G401 (cell line): Measurements from ENCODE around the gene SORCS1. TPM values are rescaled to one million over a fixed set of nuclear protein-coding genes. Genes with fewer than 3 reads are reported as not detected.

Experiments used
- DNase-seq: peaks from one replicate; pipeline ENCODE4 v3.0.0-alpha.2; 2015; ENCODE audit warnings: low spot score
- in situ Hi-C: cut with HindIII; loops from 2 replicates; pipeline ENCODE4 v1.10.0; 2016; ENCODE audit warnings: low sequenced_read_pairs, mixed read lengths
- total RNA-seq: library from RNA; depleted of rRNA; stranded (reverse); fragments of >200 nt; shearing (Covaris generic); gene quantifications from 2 replicates; pipeline ENCODE4 v1.2.3, GENCODE V29; 2014

SORCS1 gene
- total RNA-seq, 1 experiment from 2014 or later: not detected

DNA sequence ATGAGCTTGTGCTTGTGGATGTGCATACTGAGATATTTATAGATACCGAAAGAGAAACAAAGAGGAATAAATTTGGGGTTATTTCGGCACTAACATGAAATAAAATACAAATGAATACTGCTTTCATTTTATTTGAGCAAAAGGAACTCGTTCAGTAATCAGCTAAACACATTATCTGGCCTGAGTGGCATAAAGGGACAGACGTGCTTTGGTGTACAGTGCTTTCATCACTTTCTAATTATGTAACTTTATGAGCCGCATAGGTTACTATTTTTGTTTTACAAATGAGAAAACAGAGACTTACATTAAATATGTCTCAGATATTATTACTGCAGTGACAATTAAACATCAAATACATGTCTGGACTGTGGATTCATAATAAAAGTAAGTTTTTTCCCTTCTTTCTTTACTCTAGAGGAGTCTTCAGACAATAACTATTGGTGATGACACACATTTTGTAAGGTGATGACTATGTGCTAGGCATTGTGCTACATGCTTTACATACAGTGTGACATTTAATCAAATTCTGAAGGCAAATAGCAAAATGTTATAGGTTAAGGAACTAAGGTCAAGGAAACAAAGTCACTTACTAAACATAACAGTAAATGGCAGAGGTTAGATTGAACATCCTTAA lies 503.3 kb downstream of the SORCS1 start:
- in situ Hi-C loops: no loop called here

DNA sequence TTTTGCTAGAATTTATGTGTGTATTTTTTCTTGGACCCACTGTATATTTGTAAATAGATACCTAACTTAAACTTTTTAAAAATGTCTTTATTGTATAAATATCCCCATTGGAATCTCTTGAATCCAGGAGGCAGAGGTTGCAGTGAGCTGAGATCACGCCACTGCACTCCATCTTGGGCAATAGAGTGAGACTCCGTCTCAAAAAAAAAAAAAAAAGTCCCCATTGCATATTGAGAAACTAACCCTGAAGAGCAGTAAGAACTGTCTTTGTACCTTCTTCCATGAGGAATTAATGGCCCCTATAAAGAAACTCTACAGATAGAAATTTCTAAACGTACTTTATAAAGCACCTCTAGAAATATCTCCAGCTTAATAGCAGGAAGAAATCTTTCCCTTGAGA lies 504.0 kb downstream of the SORCS1 start:
- in situ Hi-C loops: no loop called here
- DNase-seq: no peak

More for the DNA sequence above, 503.3 kb downstream of the SORCS1 start:
- no peak for DNase-seq

DNA sequence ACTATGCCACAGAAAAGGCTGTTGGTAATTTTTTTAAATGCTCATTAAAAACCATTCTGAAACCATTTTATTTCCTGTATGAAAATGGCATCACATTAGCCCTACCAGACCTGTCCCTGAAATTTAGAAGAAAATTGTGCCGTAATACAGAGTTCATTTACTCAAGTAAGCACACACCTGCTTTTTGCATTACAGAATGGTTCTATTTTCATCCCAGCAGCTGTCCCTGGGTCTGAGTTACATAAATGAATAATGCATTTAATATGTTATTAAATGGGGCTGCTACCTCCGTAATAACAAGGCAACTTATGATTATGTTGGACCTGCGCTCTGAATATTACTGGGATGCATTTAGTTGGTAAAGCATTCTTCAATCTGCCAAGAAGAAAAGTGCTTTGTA lies 508.9 kb downstream of the SORCS1 start:
- in situ Hi-C loops: no loop called here

DNA sequence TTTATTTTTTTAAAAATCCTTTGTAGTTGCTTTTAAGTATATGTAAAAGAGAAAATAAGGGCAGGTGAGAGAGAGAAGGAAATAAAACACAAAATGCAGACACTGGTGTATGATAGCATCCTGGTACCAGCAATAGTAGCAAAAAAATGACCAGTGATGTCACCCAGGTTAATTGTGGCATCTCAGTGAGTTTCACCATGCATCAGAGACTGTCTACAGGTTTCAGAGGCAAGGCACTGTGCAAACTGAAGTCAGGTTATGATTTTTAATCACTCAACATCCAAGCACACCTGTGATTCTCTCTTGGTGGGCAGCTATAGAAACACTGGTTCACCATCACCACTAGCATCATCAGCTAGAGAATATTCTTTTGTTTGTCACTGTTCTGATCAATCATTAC lies 509.3 kb downstream of the SORCS1 start:
- in situ Hi-C loops: no loop called here

More for the DNA sequence above, 508.9 kb downstream of the SORCS1 start:
- DNase-seq: no peak

DNA sequence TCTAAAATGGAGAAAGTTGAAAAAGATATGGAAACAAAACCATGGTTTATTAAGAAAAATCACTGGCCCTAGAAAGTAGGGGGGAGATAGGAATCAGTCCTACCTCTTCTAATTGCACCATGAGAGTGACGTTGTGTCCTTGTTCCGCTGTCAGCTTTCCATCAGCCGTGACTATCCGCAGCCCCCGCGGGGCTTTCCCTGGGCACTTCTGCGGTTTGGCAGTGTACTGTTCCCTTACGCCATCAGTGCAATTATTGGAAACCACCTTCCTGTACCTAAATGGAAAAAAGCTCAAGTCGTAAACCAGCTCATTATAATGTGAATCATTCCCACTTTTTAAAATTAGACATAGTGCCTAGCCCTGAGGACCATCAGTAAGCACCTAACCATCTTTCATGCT lies 512.2 kb downstream of the SORCS1 start:
- in situ Hi-C loops: no loop called here
- no peak for DNase-seq

More for the DNA sequence above, 509.3 kb downstream of the SORCS1 start:
- DNase-seq: no peak

DNA sequence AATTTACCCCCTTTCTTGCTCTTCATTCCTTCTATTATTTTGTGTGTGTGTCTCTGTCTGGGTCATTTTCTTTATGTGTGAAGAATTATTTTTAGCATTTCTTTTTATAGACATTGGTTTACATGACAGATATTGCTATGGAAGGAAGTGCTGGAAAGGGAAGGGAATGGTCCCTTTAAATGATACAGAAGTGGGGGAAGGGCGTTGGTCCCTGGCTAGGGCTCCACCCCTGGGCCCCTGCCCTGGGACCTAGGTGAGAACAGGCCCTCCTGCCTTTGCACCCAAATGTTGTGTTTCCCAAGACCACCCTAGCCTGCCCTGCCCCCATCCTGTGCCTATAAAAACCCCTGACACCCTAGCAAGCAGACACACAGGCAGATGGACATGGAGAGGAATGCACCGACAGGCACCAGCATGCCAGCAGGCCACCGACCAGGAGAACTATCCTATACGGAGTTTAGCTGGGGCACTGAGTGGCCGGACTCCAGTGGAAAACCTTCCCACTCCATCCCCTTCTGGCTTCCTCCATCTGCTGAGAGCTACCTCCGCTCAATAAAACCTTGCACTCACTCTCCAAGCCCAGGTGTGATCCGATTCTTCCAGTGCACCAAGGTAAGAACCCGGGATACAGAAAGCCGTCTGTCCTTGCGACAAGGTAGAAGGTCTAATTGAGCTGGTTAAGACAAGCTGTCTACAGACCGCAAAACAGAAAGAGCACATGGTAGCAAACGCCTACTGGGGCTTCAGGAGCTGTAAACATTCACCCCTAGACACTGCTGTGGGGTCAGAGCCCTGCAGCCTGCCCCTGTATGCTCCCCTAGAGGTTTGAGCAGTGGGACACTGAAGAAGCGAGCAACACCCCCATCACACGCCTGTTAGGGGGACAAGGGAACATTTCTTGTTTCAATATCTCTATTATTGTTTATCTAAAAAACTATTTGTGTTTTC lies 515.7 kb downstream of the SORCS1 start:
- no peak for DNase-seq
- in situ Hi-C loops: no loop called here

DNA sequence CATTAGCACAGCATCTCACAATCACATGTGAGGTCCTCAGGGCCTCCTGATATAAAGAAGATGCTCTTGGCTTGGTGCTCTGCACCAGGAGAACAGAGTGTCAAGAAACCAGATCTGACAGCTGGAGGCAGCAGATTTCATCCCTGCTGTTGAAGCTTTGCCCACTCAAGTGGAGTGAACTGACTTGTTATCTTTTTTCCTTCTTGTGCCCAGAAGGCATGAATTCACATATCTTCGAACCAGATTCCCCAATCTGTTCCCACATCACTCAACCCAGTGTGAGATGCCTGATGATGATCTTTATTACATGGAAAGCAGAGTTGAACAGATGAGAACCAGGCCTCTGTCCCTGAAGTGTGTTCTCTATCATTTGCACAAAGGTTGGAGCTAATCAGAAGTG lies 521.0 kb downstream of the SORCS1 start:
- DNase-seq: no peak
- in situ Hi-C loops: no loop called here

DNA sequence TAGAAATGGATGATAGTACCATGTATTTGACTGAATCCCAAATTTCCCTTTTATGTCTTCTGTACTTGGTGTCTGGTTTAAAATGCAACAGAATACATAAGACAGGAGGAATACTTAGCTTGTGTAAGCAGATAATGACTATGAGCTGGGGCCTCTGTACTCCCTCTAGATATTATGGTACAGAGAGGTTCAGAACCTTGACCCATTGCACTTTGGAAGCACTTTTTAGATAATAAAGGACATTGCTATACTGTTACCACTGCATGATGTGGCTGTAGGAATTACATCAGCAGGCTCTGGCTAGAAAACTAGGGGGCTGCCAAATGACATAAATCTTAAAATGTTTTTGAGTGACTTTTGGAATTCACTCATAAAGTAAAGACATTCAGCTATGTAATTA lies 526.6 kb downstream of the SORCS1 start:
- no peak for DNase-seq
- in situ Hi-C loops: no loop called here

DNA sequence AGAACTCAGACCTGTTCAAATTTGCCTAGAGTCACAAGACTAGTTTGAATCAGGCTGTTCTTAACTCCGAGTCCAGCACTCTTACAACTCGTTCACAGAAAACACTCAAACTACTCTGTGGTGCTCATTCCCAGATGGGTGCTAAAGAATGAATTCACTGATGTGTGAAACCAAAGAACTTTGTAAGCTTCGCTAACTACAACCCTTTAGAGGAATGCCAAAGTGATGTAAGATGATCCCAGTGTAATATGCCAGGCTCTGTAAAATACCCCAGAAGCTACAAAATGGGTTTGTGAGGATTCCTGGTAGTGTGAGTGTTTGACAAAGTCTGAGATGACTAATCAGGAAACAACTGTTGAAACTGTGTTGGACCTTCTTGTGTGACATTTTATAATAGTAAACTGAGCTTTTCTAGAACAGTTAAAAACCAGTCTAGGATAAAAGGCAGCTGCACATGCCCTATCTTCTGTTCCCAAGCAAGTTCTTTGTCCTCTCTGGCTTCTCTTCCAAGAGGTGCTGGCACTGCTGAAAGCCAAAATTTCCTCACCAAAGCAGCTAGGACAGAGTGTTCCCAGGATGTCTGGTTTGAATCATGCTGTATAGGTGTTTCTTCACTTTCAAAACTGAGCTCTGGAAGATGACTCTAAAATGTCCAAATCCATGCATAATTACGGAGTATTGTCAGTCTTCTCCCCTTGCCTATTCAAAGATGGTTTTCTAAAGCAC lies 527.6 kb downstream of the SORCS1 start:
- DNase-seq: no peak
- in situ Hi-C loops: no loop called here

DNA sequence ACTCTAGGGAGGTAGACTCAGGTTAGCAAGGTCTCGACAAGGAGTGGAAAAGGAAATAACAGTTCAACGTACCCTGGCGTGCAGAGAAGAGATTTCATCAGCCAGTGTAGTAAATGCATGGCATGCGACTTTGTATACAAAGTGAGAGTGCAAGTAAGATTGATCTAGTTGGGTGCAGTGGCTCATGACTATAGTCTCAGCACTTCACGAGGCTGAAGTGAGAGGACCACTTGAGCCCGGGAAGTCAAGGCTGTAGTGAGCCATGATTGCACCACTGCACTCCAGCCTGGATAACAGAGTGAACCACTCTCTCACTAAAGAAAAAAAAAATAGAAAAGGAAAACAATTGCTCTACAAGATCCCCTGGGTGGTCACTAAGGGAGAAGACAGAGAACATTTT lies 528.6 kb downstream of the SORCS1 start:
- no peak for DNase-seq
- in situ Hi-C loops: no loop called here

DNA sequence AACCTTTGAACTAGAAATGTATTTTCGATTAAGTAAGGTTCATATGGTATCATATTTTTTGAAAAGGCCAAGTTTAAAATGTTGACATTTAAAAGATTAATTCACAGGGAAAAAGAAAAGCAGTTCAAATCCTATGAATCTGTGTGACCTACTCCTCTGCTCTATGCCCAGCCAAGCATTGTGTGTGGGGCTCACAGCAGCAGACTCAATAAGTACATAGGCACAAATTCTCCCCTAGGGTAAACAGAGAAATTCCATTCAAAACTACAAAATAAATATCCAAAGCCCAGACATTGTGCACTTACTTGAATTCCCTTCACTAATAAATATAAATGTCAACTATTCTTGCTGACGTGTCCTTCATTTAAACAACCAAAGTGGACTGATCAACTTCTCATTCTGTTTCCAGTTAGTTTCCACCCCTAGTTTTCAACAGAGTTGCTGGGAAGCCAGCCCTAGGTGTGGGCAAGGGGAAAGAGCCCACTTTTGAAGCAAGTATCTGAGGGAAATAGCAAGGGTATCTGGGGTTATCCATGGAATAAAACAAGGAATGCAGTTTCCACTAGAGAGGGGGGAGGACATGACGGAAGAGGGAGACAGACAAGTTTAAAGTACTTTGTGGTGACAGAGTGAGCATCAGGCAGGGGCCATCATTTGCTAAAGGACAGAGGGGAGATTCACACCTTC lies 533.3 kb downstream of the SORCS1 start:
- in situ Hi-C loops: no loop called here
- DNase-seq: no peak

DNA sequence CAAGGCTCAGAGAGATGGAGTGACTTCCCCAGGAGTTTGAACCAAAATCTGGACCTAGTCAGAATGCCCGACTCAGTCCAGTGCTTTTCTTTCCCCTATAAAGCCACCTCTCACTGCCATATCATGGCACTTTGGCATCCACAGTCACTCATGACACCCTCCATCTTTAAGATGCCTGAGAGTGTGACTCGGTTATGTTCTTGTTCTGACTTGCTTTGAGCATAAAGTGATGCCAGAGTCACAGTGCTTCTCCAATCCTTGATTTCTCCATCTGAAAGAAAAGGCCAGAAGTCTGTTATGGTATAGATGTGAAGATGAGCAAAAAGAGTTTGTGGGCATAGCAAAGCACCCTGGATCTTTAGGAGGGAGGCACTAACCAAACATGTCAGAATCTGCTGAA lies 538.1 kb downstream of the SORCS1 start:
- in situ Hi-C loops: no loop called here
- no peak for DNase-seq

DNA sequence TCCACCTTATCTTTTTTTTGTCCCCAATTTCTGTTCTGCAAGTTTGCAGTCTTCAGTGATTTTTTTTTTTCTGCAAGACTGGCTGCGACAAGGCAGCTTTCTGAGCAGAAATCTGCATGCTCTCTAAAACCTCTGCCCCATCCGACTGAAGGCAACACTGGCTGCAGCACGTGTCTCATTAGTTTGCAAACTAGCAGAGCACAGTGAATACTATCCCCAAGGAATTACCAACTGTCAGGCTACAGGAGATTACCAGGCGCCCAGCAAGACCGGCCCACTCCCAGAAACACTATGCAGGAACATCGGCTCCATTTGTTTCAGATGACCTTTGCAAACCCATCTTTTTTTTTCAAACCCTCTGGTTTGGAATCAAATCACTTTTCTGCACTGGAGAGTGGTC lies 538.8 kb downstream of the SORCS1 start:
- in situ Hi-C loops: no loop called here
- no peak for DNase-seq

DNA sequence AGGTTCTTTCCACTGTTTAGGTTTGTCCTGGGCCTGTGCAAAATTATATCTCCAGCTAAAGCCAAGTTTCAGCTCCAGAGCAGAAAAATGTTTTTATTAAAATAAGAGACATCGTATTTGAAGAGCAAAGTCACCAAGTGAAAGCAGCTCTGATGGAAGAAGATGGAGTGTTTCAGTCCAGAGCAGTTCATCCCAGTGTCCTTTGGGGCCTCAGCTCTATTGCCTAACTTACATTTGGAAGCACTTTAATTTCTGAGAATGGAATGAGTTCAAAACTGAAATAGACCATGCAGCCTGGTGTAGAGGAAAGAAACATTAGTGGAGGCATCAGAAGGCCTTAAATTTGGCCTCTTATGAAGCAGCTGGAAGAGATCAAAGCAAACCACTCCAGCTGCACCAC lies 545.2 kb downstream of the SORCS1 start:
- DNase-seq: no peak
- in situ Hi-C loops: no loop called here

DNA sequence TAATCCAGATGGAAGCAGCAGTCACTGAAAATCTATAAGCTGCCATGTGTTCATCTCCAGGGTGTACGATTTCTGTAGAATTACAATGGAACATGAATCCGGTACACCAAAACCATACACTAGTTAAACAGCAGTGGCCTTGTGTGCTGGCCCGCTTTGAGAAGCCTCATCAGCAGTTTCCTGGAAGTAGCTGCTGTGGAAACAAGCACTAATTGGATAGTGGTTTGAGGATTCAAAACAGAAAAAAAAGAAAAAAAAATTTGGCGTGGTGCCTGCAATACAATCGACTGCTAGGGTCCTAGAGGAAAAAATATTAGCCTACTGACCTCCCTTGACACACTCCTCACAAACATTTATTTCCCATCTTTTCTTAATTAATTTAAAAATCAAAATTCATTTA lies 545.9 kb downstream of the SORCS1 start:
- DNase-seq: no peak
- in situ Hi-C loops: no loop called here

DNA sequence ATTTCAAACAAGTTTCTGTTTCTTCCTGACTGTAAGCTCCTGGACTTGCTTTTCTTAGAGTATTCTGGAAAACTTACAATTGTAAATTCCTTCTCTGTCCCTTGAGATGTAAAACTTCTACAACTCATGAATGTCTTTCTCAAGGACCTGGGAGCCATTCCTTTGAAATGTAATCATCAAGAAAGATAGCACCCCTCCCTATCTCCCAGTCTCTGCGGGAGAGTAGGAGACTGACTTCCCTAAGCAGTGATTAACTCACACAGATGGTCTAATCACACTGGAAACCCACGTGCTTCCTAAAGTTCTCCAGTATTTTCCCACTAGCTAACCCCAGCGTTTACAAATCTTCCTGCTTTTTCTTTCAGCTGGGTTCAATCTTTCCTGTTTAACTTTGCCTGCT lies 549.4 kb downstream of the SORCS1 start:
- no peak for DNase-seq
- in situ Hi-C loops: no loop called here

DNA sequence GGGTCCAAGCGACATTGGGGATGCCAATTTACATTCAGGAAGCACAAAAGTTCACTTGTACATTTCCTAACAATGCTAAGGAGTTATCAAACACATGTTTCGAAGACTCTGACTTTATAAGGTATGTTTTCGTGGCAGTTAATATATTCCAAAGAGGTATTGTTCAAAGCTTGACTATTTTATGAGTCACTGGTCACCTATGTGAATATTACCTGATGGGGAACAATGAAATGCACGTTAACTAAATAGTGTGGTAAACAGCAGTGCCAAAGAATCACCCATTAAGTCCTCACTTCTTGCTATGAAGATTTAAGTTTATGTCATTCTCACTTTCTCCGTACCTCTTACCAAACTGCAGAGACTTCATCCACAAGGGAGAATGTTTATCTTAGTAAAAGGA lies 550.2 kb downstream of the SORCS1 start:
- no peak for DNase-seq

DNA sequence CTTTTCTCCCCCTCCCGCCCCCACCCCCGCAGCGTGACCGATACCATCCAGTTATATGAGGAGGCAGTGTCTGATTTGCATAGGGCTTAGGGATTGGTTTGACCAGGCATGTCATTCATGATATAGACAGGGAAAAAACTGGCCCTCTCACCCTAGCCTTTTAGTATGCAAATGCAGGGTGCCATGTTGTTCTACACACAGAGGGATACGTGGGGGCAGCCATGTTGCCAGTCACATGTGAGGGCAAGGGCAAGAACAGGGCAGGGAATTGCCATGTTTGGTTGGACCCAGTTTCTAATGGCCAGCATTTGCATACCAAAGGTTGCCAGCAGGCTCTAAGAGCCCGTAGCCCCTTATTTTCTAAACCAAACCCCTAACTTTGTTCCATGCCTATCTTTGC lies 552.1 kb downstream of the SORCS1 start:
- in situ Hi-C loops: no loop called here
- DNase-seq: no peak

More for the DNA sequence above, 550.2 kb downstream of the SORCS1 start:
- in situ Hi-C loops: no loop called here

DNA sequence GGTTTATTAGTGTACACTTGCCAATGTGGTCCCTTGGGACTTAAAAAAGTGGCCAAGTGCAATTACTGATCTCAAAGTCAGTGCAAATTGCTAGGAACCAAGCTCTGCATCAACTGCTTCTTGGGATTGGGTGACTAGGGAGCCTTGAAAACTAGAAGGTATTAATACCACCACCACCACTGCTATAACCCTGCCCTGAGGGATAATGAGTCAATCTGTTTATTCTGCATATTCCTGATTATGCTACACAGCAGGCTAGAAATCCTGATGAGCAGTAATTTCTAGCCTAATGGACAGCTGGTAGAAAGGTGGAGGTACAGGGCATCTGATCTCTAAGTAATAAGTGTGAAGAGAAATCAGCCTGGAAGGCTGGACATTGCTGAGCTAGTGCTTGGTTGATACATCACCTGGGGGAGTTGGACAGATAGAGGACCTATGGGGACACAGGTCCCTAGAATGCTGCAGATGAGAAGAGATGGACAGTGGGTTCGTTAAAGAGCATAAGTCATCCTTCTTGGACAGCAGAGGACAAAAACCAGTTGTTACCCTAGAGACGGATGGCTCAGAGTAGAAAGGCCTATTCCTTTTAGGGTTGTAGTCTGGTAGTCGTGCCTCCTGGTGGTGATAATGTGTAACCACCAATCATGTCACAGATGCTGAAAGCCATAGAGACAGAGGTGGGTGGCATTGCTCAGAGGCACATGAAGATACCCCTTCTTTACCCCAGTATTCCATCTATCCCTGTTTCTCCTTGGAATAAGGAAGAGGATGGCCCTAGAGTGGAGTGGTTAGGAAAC lies 554.8 kb downstream of the SORCS1 start:
- DNase-seq: no peak
- in situ Hi-C loops: no loop called here
